GM19395 (cell line): ENCODE results near the gene PASD1.
"Not testable (repeated sequence)": the region's sequence is repeated elsewhere in the genome, so short reads cannot be mapped to it uniquely, and the experiment has no call there.

Source experiments
- ATAC-seq: cut with Tn5 transposase; IDR thresholded peaks from one replicate; pipeline ENCODE4 v1.9.1; 2021; ENCODE audit warnings: mild to moderate bottlenecking, moderate library complexity; ENCODE audit not compliant: unreplicated experiment

The PASD1 gene

GRCh38 chrX:151621422-151621821, 57.9 kb downstream of the PASD1 start:
- no peak for ATAC-seq

GRCh38 chrX:151624677-151625076, 61.2 kb downstream of the PASD1 start:
- ATAC-seq: no peak

GRCh38 chrX:151631822-151632221, 68.3 kb downstream of the PASD1 start:
- no peak for ATAC-seq

DNA sequence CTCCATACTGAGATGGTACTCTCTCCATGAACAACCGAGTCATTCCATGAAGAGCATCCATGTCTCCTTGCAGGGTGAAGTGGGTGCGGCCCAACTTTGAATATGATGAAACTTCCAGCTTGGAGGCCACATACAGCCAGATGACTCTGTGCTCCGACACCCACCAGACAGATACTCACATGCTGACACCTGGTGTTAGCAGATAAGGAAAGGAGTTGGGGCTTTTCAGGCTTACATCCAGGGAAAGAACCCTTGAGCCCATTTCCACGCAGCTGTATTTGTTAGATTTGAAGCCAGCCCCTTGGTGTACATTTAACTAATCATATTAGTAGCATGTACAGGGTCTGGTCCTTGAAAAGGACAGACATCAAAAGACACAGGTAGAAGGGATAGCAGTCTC, 69.7 kb downstream of the PASD1 start:
- ATAC-seq: no peak

DNA sequence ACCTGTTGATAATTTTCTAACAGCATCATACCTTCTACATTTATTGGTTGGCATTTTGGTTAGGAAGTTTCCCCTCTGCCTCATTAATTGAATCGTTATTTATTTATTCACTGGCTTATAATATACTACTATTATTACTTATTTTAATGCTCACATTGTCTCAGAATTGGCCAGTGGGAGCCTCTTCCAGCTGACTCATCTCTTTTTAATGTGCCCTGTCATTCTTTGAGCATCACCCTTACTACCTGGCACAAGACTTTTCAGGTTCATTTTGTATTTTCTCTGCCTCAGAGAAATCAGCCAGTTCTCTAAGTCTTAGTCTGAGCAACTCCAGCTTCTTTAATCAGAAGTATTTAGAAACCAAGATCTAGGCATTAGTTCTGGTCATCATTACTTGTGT, 71.5 kb downstream of the PASD1 start:
- ATAC-seq: no peak

GRCh38 chrX:151641564-151641963, 78.1 kb downstream of the PASD1 start:
- no peak for ATAC-seq

DNA sequence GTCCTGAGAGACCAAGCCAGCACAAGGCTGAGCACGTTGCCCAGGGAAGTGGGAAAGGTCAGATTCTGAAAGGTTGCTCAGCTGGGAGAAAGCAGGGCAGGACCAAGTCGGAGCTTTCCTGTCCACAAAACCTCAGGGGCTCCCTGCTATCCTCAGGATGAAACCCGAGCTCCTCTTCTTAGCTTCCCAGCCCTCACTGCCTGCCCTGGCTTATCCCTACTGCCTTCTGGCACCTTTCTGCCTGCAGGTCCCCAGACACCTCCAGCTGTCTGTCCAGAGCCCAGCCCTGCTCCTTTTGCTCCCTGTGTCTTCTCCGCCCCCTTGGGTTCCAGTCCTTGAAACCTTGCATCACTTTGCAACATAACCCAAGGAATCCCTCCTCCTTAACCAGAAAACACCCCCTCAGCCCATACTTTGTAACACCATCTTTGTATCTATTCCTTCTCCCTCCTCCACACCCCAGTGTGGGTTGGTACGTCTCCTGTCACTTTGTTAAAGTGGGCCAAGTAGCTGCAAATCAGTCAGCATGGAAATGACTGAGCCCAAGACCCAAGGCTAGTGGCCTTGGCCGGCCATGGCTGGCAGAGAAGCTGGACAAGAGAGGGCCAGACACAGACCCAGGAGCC, 111.8 kb downstream of the PASD1 start:
- ATAC-seq: no peak

DNA sequence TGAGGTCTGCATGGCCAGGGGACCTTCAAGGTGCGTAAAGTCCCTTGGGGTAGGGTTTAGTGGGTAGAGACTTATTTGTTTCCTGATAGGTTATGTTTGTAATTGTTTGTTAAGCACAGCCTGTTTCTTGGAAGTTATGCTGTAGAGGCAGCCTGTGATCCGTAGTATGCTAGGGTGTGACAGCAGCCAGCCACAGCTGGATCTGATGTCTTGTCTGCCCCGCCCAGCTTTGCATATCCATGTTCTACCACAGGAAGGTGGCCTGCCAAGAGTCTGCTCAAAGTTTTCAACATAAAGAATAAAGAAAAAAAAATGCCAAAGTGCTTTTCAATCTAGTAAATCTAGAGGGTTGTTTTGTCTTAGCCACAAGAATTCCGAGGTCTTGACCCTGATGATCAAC, 112.7 kb downstream of the PASD1 start:
- ATAC-seq: no peak

DNA sequence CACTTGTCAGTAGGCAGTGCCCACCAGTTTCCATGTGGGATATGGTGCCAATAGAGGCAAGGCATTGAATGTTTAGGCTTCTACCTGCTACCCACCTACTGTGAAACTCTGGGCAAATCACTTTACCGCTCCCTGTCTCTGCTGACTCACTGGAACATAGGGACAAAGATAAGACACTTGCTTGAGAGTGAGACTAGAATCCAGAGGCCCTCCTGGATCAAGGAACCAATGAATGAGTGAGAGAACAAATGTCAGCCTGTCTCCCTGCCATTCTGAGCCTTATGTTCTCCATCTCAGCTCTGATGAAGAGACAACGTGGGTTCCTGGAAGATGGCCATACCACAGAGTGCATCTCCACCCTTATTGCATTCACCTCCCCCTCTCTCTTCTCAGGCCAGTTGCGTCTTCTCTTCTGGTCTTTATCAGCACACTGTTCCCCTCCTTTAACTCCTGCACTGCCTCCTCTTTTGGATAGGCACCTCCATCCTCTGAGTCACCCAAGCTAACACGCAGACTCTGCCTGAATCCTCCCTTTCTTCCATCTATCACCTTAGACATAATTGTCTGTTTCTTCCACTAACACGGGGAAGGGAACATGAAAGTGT, 116.4 kb downstream of the PASD1 start:
- ATAC-seq: no peak

DNA sequence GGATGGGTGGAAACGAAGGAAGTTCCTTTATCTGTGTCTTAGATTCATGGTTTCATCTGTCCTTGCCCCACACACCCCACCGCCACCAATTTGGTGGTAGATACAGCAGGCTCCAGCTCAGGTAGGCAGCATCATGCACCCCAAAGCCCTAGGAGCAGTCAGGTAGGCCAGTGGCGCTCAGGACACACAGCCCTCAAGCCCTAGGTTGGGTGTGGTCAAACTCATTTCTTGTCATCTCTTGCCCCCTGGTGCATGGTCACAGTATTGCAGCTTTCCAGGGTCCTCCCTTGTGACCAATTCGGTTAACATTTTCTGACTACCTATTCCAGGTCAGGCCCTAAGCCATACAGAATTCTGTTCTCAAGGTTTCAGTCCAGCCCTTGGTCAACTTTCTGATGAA, 117.3 kb downstream of the PASD1 start:
- peak; percentile 97 for ATAC-seq

DNA sequence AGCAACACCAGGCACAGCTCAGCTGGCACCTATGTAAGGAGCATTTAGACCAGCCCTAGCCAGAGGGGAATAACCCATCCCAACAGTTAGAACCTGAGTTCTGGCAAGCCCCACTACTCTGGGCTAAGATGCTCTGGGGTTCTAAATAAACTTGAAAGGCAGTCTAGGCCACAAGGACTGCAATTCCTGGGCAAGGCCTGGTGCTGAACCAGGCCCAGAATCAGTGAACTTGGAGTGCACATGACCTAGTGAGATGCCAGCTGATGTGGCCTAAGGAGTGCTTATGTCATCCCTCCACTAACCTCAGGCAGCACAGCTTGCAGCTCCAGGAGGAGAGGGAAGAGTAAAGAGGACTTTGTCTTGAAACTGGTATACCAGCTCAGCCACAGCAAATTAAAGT, 124.2 kb downstream of the PASD1 start:
- ATAC-seq: no peak

- no peak for ATAC-seq
Measured at GRCh38 chrX:151688695-151689094, 125.2 kb downstream of the PASD1 start.

GRCh38 chrX:151692825-151693224, 129.3 kb downstream of the PASD1 start:
- ATAC-seq: no peak

GRCh38 chrX:151694121-151694520, 130.6 kb downstream of the PASD1 start:
- ATAC-seq: no peak

- no peak for ATAC-seq
Measured at GRCh38 chrX:151694661-151695582, 131.4 kb downstream of the PASD1 start, which contains the start of gene PRRG3. Gene PRRG3 (plus strand): TSS chrX:151695458. CDS start chrX:151698815, 3,357 bp downstream.

DNA sequence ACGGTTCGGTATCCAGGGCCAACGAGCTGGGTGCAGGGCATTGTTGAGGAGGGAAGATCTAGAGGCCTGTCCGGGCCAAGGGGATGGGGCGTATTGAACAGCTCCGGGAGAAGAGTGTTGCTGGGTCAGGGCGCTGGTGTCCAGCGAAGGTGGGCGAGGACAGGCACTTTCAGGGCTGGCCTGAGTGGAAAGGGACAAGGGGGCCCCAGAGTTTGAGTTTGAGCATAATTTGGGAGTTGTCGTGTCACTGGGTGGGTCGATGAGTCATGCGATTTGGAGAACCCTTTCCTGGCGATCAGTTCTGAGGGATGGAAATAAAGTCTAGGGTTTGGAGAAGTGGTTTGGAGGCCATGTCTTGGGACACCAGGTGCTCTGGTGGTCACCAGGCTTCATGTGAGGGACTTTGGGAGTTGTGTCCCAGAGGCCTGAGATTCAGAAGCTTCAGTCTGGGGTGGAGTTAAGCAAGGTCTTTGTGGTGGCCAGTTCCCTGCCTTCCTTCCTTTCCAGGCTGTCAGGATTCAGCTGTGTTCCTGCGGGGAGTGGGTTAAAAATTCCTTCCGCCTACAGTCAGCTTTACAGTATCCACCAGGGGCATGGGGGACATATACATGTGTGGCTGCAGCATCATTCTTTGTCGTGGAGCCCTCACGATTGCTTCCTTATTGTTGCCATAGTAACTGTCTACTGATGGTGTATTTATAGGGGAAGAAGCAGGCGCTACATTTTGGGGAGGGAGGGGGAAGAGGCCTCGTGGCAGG, 132.3 kb downstream of the PASD1 start:
- no peak for ATAC-seq

DNA sequence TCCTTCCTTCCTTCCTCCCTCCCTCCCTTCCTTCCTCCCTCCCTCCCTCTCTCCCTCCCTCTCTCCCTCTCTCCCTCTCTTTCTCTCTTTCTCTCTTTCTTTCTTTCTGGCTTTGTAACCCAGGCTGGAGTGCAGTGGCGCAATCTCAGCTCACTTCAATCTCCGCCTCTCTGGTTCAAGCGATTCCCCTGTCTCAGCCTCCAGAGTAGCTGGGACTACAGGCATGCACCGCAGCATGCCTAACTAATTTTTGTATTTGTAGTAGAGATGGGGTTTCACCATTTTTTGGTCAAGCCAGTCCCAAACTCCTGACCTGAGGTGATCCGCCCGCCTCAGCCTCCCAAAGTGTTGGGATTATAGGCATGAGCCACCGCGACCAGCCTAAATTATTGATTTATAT, 133.6 kb downstream of the PASD1 start:
- not testable (repeated sequence) for ATAC-seq

DNA sequence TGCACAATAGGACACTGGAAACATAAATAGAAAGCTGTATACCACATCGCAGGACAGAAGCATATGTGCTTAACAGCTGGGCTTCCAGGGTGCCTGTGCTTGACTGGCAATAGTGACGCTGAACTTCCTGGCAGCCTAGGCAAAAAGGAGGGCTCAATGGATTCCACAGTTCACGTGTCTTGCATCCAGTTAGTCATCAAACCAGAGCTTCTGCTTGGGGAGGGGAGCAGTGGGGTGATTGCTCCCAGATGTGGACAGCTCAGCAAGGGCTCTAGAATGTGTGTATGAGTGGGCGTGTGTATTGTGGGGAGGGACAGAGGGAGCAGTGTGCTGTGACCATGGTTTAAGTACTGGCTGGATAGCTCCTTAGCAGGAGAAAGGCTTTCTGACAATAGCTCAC, 134.0 kb downstream of the PASD1 start:
- ATAC-seq: no peak

- no peak for ATAC-seq
Measured at GRCh38 chrX:151698485-151698884, 135.0 kb downstream of the PASD1 start.

DNA sequence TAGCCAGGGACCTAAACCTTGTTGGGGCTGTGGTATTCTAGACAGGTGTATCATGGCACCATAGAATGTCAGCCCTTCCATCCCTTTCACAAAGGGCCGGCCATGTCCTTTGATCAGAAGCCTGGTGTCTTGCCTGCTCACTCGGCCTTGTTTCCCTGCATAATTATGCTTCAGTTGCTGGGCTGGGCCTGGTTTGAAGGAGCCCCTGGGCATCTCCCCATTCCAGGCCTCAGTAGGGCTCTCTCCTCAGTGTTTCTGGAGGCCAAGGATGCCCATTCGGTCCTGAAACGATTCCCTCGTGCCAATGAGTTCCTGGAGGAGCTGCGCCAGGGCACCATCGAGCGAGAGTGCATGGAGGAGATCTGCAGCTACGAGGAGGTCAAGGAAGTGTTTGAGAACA, 136.3 kb downstream of the PASD1 start:
- ATAC-seq: no peak

DNA sequence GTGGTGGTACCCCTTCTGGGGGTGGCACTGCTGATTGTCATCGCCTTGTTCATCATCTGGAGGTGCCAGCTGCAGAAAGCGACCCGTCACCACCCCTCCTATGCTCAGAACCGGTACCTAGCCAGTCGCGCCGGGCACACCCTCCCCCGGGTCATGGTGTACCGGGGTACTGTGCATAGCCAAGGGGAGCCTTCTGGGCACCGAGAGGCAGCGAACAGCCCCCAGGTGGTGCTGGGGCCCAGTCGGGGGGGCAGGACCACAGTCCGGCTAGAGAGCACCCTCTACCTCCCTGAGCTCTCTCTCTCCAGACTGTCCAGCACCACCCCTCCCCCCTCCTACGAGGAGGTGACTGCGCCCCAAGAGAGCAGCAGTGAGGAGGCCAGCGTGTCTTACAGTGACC, 137.1 kb downstream of the PASD1 start:
- no peak for ATAC-seq
